Colon (tissue), 2 donors: ENCODE measurements around the gene TOMM5.

ENCODE experiments used
- FAIRE-seq: peaks from 2 replicates; lab custom pipeline; 2012; peaks lifted over from hg19 to GRCh38; lab: Jason Lieb, UNC
- donor health status: control.
- donor health status: control.

The TOMM5 gene

DNA sequence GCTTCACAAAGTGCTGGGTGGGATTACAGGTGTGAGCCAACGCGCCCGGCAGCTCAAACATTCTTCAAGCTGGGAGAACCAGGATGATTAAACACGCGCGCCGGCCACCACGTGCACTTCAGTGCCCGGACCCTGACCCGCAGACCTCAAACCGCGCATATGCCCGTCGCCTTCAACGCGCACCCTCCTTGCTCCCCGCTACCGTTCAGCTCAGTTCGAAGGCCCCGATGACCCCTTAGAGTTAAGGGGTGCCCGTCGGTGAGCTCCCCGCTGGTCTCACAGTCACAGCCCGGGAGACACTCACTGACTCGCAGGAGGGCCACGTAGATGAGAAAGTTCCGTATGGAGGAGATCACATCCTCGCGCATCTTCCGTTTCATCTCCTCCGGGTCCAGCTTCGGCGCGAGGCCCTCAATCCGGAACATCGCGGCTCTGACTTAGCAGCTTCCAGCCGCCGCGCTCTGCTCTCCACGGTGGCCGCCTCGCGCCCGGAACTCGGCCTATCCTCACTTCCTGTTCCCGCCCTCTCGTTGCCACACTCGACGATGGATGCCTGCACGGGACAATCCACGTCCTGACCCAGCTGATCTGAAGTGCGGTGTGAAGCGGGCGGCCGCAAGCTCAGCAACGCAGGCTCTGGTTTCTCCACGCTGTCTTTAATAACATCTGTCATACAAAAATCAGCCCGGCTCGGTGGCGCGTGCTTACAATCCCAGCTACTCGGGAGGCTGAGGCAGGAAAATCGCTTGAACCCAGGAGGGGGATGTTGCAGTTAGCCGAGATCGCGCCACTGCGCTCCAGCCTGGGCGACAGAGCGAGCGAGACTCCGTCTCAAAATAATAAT lies at the start of gene TOMM5:
TSS of gene TOMM5 (minus strand) at position 490 of the 844 bp plus-strand sequence. CDS start at position 425, 65 bp downstream.
- no peak for FAIRE-seq

DNA sequence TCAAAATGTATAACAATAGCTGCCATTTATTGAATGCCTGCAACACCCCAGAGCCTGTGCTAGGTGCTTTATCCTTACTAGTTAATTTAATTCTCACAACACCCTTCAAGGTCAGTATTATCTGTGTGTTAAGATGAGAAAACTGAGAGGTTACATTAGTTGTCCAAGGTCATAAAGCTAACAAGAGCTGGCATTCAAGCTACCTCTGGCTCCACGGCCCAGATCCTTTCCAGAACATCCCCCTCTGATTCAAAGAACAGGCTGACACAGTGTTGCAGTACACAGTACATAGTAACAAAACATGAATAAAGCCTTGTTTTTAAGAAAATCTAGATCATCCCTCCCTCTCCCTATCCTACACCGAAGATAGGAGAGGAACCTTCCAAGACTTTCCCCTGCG lies 48.9 kb upstream of the TOMM5 start:
- no peak for FAIRE-seq

DNA sequence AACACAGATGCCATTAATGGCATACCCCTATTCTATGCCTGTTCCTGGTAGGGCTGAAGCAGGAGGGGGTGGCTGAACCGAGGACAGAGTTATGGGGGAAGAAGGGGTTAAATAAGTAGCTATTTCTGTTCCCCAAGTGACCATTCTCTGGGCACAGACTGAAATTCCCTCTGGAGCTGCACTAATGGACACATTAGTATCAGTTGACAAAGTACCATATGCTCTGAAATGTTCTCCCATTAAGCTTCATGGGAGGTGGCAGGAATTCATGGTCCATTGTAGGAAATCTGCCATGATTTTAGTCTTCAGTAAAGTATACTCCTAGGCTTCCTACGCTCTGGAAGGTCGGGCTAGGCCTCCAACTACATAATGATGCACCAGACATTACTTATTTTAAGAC lies 47.8 kb upstream of the TOMM5 start:
- FAIRE-seq: no peak

DNA sequence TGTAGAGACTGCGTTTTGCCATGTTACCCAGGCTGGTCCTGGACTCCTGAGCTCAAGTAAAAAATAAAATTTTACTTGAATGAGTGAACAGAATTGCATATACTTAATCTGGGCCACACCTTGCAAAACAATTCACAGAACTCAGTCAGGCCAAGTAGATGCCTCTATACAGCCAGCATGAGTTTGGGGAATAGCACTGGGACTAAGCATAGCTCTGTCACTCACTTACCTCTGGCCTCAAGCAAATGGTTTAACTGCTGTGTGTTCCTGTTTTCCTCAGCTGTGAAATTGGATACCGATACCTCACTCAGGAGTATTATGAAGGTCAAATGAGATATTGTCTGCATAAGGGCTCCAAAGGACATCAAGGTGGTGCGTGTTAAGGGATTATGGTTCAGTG lies 47.4 kb upstream of the TOMM5 start:
- FAIRE-seq: no peak

DNA sequence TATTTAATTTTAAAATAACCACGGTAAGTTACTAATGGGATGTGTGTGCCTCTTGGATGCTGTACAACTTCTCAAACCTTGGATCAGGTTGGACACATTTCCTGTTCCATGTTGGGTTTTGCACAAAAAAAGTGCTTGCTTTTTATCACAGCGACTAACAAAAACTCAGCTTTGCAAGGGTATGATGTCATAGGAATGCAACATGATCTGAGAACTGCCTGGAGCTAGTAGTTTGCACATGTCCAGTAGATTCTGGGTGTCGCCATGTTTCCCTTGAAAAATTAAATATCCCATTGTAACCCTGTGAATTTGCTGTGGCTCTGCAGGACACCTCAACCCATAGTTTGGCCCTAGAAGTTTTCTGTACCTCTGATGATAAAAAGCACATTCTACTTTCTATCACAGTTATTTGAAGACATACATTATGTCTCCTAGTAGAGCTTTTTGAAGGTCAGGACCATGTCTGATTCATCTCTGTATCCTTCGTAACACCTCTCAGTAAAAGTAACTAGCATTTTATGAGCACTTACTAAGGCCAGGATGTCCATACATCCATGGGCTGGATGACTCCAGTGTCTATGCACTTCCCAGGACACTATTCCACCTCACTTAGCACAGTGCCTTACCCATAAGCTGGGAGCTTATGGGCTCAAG lies 46.8 kb upstream of the TOMM5 start:
- FAIRE-seq: no peak

DNA sequence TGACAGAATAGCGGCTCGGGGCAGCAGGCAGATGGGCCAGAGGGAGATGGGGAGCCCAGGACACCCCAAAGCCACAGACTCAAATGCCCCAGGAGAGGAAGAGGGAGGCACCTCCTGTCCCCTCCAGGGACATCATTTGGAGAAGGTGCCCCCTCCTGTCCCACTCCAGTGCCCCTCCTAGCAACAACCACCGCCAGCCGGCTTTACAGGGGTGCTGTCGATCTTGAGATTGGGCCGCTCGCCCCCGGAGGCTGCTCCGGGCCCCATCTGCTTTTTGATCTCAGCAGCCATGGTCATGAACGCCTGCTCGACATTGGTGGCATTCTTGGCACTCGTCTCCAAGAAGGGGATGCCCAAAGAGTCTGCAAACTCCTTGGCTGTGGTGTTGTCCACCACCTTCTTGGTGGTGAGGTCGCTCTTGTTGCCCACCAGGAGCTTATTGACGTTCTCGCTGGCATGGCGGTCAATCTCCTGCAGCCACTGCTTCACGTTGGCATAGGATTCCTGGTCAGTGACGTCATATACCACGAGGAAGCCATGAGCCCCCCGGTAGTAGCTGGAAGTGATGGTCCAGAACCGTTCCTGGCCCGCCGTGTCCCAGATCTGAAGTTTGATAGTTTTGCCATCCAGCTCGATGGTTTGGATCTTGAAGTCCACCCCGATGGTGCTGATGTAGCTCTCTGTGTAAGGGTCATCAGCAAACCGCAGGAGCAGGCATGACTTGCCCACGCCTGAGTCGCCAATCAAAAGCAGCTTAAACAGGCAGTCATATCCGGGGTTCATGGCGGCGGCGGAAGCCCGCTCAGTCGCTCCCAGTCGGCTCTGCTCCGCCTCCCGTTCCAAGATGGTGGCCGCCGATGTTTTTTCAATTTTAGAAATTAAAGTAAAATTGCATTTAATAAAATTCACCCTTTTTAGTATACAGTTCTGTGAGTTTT lies 44.4 kb upstream of the TOMM5 start:
- FAIRE-seq: no peak

DNA sequence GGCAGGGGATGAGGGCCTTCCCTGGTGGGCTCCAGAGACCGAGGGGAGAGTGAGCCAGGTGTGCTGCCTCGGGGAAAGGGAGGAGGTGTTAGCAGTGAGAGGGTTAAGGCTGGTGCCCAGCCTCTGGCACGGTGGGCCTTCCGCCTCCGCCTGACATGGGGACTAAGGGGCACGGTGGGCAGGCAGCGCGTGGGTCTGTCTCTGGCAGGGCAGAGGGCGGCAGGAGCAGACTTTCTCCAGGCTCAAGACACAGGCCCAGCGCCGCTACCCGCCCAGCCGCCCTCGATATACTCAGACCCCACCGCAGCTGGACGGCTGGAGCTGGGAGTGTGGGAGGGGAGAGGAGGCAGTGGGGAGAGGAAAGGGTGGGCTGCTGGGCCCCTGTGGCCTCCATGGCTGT lies 43.4 kb upstream of the TOMM5 start:
- no peak for FAIRE-seq

DNA sequence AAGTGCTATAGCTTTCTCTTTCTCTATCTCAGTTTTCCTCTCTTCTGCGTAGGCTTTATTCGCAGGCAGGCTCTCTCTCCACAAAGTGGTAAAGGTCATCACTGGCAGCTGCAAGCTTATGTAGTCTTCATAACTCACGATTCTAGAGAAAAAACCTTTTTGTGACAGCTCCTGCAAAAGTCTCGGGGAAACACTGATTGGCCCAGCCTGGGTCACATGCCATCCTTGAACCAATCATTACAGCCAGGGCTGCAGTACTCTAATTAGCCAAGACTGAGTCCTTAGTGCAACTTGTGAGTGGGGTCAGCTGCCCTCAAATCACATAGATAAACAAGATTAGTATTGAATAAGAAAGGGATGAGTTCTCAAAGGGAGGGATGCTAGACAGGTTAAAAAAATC lies 40.1 kb upstream of the TOMM5 start:
- no peak for FAIRE-seq

DNA sequence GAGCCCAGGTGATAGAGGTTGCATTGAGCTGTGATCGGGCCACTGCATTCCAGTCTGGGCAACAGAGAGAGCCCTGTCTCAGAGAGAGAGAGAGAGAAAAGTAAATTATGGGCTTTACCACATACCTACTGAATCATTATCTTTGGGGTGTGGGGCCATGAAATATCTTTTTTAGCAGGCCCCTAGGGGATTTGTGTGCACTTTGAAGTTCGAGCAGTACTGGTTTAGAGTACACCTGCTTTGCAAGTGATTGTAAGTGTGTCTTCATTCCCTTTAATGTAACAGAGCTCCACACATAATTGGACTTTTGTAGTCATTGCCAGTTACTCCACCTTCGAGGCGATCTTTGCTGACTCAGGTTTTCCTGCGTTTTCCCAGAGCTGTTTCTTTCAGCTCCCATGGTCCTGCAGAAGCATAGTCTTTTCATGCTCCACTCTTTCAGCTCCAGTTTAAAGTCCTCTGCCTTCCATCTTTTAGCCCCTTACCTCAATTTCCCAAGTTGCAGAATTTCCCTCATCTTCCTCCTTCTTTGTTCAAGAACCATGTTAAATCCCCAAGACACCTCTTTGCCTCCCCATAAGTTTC lies 34.4 kb upstream of the TOMM5 start:
- FAIRE-seq: no peak

DNA sequence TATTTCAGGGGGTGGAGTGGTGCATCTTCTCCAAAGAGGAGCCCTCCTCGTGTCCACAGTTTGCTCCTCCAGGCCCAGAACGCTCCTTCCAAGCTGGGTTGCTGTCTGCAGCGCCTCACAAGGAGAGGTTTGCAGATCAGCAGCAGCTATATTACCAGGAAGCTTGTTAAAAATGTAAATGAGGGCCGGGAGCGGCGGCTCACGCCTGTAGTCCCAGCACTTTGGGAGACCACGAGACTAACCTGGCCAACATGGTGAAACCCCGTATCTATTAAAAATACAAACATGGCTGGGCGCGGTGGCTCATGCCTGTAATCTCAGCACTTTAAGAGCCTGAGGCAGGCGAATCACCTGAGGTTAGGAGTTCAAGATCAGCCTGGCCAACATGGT lies 33.4 kb upstream of the TOMM5 start:
- no peak for FAIRE-seq

DNA sequence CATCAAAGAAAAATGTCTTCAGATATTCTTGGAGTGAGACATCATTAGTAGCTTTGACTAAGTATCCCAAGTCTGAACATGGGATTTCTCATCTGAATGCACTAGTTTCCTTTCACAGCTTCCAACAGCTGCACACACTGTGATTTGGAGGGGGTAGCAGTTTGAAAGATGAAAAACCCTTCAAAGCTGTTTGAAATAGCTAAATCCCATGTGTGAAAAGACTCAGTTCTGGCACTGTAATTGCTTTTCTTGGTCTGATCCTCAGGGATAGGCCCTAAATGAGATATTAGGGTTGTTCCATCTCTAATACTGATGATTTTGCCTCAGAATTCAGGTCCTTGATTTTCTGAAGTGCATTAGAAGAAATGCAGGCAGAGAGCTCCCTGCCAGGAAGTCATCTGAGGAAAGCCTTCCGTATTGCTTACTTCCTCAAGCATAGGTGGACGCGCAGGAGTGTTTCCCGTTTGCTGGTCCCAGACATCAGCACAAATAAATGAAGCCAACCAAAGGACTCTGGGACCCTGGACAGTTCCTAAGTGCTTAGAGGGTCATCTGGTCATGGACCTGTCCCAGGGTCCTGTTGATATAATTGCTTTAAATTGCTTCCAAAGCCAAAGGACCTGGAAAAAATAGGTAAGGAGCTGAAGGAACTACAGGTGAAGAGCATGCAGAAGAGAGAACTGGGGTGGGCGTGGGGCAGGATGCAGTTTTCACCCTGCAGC lies 32.8 kb upstream of the TOMM5 start:
- FAIRE-seq: no peak

DNA sequence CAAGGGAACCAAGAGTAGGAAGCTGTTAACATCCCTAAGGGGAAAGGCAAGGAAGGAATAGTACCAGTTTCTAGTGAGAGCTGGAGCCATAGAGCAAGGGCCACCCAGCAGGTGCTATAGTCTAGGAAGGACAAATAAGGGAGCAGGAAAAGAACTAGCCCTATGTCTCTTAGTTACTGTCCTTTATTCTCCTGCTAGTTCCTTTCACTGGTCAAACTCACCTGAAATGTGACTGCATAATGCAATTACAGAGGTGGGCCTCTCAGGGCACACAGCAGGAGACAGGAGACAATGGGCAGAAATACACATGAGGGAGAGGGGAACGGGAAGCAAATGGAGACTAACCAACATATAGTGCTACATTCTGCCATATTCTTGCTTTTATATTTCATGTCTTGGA lies 31.7 kb upstream of the TOMM5 start:
- FAIRE-seq: no peak

DNA sequence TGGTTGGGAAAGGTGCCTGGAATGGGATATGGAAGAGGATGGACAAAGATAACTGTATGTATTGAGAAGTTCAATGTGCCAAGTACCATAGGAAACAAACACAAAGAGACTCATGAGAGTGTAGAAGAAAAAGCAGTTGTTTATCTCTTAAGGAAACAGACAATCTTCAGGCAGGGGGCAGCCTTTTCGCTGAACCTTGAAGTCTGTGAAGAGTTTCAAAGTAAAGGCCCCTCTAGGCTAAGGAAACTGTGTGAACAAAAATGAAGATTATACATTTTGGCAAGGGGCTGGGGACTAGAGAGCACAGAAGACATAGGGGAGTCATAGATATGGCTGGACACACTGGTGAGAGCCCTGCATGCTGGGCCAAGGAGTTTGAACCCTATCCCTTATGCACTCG lies 30.9 kb upstream of the TOMM5 start:
- FAIRE-seq: no peak

DNA sequence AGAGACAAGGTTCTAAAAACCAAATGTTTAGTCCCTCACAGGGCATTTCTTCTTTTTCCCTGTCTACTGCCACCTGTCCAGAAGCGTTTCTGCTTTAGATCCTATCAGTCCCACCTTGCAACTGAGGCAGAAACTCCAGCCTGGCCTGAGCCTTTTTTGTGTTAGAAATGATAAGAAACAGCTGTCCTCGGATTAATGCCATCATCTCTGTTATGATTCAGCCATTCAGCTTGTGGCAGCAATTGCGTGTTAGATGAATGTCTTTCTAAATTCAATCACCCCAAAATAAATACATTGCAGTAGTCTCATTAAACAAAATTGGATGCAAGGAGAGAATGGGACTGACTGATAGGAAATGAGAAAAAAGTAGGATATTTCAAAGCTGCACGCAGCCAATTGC lies 30.1 kb upstream of the TOMM5 start:
- no peak for FAIRE-seq

DNA sequence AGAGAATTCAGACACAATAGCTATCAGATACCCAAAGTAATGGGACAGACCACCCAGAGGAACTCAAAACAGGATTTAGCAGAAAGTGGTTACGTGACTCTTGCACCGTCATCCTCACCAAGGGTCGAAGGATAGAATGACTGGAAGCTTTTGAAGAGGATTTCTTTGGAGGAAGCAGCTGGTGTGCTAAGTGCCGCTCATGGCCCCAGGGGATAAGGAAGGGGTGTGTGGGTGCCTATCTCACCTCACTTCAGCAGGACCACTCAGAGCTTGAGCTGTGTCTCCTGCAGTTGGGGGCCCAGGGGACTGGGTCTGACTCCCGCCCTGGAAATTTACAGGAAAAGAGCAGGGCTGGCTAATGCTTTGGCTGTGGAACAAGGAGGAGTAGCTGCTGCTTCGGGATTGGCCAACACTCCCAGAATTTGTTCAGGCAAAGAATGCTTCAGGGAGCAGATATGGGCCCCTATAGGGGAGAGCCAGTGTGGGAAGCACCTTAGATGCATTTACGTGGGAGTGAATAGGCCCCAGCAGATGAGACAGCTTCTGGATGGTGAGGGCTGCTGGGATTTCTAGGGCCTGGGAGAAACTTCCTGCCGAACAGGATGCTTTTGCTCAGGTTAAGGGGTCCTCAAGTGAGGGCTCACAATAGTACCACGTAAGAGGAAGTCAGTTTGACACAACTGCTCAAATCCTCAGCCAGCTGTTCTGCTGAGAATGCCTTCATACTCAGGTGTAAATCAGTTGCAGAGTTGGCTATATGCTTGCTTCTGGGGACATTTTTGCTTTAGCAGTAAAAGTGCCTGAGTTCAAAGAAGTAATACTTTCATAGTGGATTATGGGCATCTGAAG lies 29.1 kb upstream of the TOMM5 start:
- no peak for FAIRE-seq

DNA sequence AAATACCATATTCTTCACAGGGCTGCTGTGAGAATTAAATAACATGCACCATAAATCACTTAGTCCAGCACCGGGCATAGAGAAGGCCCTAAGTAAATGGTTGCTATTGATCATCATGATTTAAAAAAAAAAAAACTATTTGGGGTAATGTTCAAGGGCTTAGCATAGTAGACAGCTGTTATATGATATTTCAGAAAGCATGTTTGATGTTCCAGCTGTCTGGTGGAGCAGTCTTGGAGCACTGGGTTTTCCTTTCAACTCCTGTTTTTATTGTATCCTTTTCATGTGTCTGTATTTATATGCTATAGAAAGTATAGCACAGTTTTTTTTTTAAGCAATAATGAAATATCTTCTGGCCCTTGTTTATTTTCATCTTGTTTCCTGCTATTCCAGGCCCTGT lies 28.0 kb upstream of the TOMM5 start:
- FAIRE-seq: no peak

DNA sequence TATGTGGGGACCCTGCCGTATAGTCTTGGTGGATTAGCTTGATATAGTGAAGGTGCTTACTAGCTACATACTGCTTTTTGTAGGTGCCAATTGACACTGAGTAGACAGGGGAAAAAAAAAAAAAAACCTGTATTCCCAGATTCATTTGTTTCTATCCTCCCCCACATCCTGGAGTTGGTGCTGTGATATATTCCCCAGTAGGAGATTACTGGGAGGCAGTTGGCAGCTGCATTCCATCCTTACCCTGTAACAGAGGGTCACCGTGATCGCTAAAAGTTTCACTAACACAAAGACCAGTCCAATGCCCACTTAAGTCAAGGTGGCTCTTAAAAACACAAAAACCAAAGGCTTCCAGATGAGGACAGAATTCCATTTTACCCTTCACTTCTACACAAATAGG lies 27.4 kb upstream of the TOMM5 start:
- FAIRE-seq: no peak

DNA sequence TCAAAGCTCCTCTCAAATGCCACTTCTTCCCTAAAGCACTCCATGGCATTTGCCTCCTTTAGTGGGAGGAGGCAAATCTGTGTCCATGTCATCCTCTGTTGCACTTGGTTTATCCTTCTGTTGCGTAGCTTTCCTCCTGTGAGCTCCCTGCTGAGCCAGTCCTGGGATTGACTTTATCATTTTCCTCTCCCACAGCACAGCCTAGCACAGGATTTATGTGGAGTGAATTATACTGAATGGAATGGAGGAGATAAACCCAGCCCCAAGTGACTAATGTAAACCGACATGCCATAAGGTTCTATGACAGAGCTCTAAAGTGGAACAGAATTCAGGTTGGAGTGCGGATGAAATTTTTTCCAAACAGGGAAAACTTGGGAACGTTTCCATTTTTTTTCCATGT lies 26.4 kb upstream of the TOMM5 start:
- FAIRE-seq: no peak

DNA sequence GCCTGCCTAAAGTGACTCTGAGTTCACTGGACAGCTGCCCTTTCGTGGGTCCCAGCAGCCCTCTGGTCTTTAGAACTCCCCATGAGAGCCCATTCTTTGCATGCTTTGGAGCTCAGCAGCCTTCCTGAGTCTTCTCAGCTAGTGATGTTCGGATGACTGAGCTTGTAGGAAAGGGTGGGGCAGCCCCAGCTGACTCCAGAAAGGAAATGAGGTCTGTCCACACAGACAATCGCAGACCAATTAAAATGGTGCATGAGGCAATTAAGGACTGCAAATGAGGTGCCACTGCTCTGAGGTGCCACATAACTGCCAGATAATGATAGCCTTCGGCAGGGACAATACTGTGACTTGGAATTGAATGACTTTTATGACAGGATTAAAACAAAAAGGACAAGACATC lies 25.4 kb upstream of the TOMM5 start:
- FAIRE-seq: no peak

DNA sequence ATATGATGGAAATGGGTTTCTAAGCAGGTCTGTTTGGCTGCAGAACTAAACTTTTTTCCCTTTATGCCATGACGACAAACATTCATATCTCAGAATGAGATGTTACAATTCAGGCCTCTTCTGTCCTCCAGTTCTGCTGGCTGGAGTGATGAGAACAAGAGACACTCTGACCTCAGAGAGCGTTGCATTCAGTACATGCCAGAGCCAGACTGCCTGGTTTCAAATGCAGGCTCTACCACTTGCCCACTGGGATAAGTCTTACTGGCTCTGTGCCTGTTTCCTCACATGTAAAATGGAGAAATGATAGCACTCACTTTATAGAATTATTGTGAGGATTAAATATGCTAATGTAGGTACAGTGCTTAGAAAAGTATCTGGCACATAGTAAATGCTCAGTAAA lies 24.8 kb upstream of the TOMM5 start:
- no peak for FAIRE-seq

DNA sequence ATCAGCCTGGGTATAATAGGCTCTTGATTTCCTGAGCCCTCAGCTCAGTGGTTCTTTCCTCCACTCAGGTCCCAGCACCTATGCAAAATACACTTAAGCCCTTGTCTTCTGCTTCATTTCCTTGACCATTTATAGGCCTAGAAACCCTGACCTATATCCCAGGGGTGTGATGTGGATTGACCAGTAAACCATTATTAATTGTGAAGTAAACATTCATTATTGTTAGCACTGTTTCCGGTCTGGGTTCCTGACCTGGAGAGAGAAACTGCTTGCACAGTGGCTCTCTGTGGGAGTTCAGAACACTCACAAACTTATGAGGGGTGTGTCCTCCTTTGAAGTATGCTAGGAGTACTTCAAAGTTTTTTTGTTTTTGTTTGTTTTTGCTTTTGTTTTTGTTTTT lies 19.6 kb upstream of the TOMM5 start:
- no peak for FAIRE-seq
